ENCODE measurements around the gene ENDOV. TPM values are rescaled to one million over a fixed set of nuclear protein-coding genes. Genes with fewer than 3 reads are reported as not detected.

ENDOV gene
- total and polyA plus RNA-seq, 2 of the 13 experiments (the other 11 are each of a cell fraction or from before 2014, with no cell fraction given) = 15.1 to 17.1 TPM

DNA sequence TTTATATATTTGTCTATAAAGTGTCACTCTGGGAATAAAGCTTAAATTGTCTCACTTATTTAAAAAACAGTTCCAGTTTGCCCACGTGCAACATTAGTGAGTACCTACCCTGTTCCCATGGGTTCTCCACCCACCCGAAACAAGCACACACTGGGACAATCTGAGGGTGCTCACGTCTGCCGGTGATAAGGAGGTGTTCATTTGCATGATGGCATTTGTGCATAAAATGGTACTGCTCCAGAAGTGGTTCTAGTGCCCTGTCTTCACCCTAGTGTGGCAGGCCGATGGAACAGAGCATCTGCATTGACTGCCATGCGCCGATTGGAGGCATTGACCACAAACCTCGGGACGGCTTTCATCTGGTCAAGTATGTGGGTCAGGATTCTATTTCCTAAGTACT is 35.6 kb upstream of the ENDOV start:
- in situ Hi-C loops (cut with HindIII; ENCODE audit: extremely low pct_ligation_motif_present, low pct_unique_long_range_greater_than_20kb) = no loop called here
- H3K79me2 ChIP-seq (ENCODE audit: insufficient read depth, low read length) = no peaks in the 10 kb centered on the region
- no peaks in the 10 kb centered on the region for H3K27me3 ChIP-seq (ENCODE audit: control insufficient read depth in 1 of 2, insufficient read depth in 2 of 2, low read length in 2 of 2)
- ChIA-PET CTCF (ENCODE audit: low intra/inter-chr PET ratio, low total read pairs) (no interaction called here), POLR2A (no interaction called here)
- intact Hi-C loops (cut with micrococcal nuclease; ENCODE audit: unreplicated experiment) = no loop called here
- TF ChIP-seq ZNF720 (CRISPR knock-in tag; IDR thresholded peaks at IDR 0.05) (no peak), GLI4 (CRISPR knock-in tag; IDR thresholded peaks at IDR 0.05; ENCODE audit: borderline replicate concordance) (no peak), DNMT3B (CRISPR knock-in tag; conservative IDR thresholded peaks at IDR 0.05) (no peak), HOXD1 (CRISPR knock-in tag; IDR thresholded peaks at IDR 0.05) (no peak), REL (CRISPR knock-in tag; conservative IDR thresholded peaks at IDR 0.05) (no peak), SAFB2 (CRISPR knock-in tag; IDR thresholded peaks at IDR 0.05; ENCODE audit: borderline replicate concordance, low read depth) (no peak), ZNF260 (CRISPR knock-in tag; IDR thresholded peaks at IDR 0.05; ENCODE audit: borderline replicate concordance, low read depth) (no peak), TBL1XR1 (IDR thresholded peaks at IDR 0.05; ENCODE audit: borderline replicate concordance, low read length, partially characterized antibody) (no peak)
- TF ChIP-seq, protein P1, sequence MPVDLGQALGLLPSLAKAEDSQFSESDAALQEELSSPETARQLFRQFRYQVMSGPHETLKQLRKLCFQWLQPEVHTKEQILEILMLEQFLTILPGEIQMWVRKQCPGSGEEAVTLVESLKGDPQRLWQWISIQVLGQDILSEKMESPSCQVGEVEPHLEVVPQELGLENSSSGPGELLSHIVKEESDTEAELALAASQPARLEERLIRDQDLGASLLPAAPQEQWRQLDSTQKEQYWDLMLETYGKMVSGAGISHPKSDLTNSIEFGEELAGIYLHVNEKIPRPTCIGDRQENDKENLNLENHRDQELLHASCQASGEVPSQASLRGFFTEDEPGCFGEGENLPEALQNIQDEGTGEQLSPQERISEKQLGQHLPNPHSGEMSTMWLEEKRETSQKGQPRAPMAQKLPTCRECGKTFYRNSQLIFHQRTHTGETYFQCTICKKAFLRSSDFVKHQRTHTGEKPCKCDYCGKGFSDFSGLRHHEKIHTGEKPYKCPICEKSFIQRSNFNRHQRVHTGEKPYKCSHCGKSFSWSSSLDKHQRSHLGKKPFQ (CRISPR knock-in tag; IDR thresholded peaks at IDR 0.05; ENCODE audit: insufficient replicate concordance) = no peak
- TF ChIP-seq, protein P2, sequence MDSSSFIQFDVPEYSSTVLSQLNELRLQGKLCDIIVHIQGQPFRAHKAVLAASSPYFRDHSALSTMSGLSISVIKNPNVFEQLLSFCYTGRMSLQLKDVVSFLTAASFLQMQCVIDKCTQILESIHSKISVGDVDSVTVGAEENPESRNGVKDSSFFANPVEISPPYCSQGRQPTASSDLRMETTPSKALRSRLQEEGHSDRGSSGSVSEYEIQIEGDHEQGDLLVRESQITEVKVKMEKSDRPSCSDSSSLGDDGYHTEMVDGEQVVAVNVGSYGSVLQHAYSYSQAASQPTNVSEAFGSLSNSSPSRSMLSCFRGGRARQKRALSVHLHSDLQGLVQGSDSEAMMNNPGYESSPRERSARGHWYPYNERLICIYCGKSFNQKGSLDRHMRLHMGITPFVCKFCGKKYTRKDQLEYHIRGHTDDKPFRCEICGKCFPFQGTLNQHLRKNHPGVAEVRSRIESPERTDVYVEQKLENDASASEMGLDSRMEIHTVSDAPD (CRISPR knock-in tag; IDR thresholded peaks at IDR 0.05) = no peak
- H3K9ac ChIP-seq (ENCODE audit: insufficient read depth, low read depth, low read length) = no peak overlapping the region
- no TSS peak for BruUV-seq (replicated peaks)
- DNase-seq (ENCODE audit: low spot score) (no peak), FAIRE-seq (no peak), ATAC-seq (no peak)
- no peaks in the 10 kb centered on the region for H3K9me3 ChIP-seq (ENCODE audit: low read length)
- H3K27ac ChIP-seq (ENCODE audit: extremely low read length, insufficient read depth, low read length) = no peak overlapping the region
- H3K4me2 ChIP-seq (ENCODE audit: low read depth, low read length) = no peak overlapping the region
- H3K36me3 ChIP-seq (replicated peaks in 1 of 2; ENCODE audit: control insufficient read depth in 1 of 2, insufficient read depth in 2 of 2, low read length in 2 of 2) = peaks cover 47 to 74% of the 10 kb centered on the region in 2 experiments
- no peak overlapping the region for H3K4me3 ChIP-seq (replicated peaks in 1 of 3; ENCODE audit: insufficient read depth in 1 of 3, low read depth in 2 of 3, low read length in 3 of 3)
- H2AFZ ChIP-seq (ENCODE audit: low read length) = no peak overlapping the region
- no peaks in the 10 kb centered on the region for H3K4me1 ChIP-seq (ENCODE audit: insufficient read depth, low read length)
- 96% methylated on average over 9 of the region's 9 CpGs for WGBS (ENCODE audit: low lambda C conversion rate)
- H4K20me1 ChIP-seq (ENCODE audit: insufficient read depth, low read length) = no peaks in the 10 kb centered on the region; the same call in 1 of the 2 replicates
